Measurements from ENCODE around the gene ADGRG6.
"Not testable (repeated sequence)": the region's sequence is repeated elsewhere in the genome, so short reads cannot be mapped to it uniquely, and the experiment has no call there.

ADGRG6 gene

GRCh38 chr6:142446168-142446567, 144.4 kb downstream of the ADGRG6 start:
- POLR2A ChIA-PET = no interaction called here
- CTCF ChIA-PET = interaction anchor here (1.4 to 2.4 kb wide), 2 partner anchors 26 to 29 kb away, joined by 3 to 9 read pairs; no protein-coding TSS in a partner anchor
- DNase-seq (ENCODE audit: extremely low spot score) = no peak
- TF ChIP-seq, protein P1, sequence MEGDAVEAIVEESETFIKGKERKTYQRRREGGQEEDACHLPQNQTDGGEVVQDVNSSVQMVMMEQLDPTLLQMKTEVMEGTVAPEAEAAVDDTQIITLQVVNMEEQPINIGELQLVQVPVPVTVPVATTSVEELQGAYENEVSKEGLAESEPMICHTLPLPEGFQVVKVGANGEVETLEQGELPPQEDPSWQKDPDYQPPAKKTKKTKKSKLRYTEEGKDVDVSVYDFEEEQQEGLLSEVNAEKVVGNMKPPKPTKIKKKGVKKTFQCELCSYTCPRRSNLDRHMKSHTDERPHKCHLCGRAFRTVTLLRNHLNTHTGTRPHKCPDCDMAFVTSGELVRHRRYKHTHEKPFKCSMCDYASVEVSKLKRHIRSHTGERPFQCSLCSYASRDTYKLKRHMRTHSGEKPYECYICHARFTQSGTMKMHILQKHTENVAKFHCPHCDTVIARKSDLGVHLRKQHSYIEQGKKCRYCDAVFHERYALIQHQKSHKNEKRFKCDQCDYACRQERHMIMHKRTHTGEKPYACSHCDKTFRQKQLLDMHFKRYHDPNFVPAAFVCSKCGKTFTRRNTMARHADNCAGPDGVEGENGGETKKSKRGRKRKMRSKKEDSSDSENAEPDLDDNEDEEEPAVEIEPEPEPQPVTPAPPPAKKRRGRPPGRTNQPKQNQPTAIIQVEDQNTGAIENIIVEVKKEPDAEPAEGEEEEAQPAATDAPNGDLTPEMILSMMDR (IDR thresholded peaks at IDR 0.05; ENCODE audit: control extremely low read depth, extremely low read depth, low read depth, missing control alignments) = no peak

GRCh38 chr6:142446576-142446975, 144.8 kb downstream of the ADGRG6 start:
- TF ChIP-seq, protein P1 (IDR thresholded peaks at IDR 0.05; ENCODE audit: control extremely low read depth, extremely low read depth, low read depth, missing control alignments) = no peak
- ChIA-PET POLR2A (no interaction called here), CTCF (interaction anchor here (0.8 to 1.4 kb wide), 2 partner anchors 10 to 26 kb away, joined by 3 read pairs; no protein-coding TSS in a partner anchor)
- no peak for DNase-seq (ENCODE audit: extremely low spot score)

DNA sequence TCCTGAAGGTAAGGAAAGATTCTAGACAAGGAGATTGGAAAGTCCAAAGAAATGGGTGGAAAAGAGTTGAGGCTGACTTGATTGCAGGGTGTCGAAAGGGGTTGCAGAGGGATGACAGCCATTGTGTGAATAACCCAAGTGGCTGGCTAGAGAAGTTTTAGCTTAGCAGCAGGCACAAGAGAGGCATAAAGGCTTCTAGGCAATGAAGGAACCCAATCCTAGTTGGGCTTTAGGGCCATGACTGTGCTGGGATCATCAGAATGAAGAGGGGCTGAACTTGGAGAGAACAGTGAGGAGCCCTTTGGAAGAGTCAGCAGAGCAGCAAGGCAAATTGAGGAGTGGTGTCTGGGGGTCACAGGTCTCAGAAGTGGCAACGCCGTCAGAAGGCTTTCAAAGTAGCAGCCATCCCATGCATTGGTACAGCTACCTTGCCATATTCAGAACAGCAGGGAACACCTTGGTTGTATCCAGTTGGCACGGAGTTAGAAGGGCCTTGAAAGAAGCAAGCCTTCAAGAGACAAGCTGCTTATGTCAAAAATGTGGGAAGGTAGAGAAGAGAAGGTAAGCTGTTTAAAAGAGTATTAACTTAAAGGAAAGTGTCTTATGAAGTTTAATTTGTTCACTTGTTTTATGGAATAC, 146.4 kb downstream of the ADGRG6 start:
- no peak for DNase-seq (ENCODE audit: extremely low spot score)
- TF ChIP-seq, protein P1 (IDR thresholded peaks at IDR 0.05; ENCODE audit: control extremely low read depth, extremely low read depth, low read depth, missing control alignments) = no peak
- ChIA-PET CTCF (no interaction called here), POLR2A (no interaction called here)

DNA sequence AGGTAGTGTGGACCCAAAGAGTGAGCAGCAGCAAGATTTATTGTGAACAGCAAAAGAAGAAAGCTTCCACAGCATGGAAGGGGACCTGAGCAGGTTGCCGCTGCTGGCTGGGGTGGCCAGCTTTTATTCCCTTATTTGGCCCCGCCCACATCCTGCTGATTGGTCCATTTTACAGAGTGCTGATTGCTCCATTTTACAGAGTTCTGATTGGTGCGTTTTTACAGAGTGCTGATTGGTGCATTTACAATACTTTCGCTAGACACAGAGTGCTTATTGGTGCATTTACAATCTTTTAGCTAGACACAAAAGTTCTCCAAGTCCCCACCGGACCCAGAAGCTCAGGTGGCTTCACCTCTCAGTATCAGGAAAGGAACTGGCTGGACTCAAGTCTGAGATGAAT, 149.0 kb downstream of the ADGRG6 start:
- DNase-seq (ENCODE audit: extremely low spot score); POLR2A ChIA-PET: not testable (repeated sequence)
- CTCF ChIA-PET = interaction anchor here (2.0 kb wide), 1 partner anchor 23 kb away, joined by 8 read pairs; no protein-coding TSS in a partner anchor

- ChIA-PET POLR2A (no interaction called here), CTCF (no interaction called here)
- DNase-seq (ENCODE audit: extremely low spot score) = no peak
- TF ChIP-seq, protein P1 (IDR thresholded peaks at IDR 0.05; ENCODE audit: control extremely low read depth, extremely low read depth, low read depth, missing control alignments) = no peak
Measured at GRCh38 chr6:142452993-142453392, 151.2 kb downstream of the ADGRG6 start.

GRCh38 chr6:142454196-142454595, 152.4 kb downstream of the ADGRG6 start:
- CTCF ChIA-PET, POLR2A ChIA-PET: not testable (repeated sequence)

GRCh38 chr6:142454848-142455247, 153.0 kb downstream of the ADGRG6 start:
- DNase-seq (ENCODE audit: extremely low spot score); CTCF ChIA-PET; POLR2A ChIA-PET: not testable (repeated sequence)

More at GRCh38 chr6:142454196-142454595, 152.4 kb downstream of the ADGRG6 start:
- not testable (repeated sequence) for DNase-seq (ENCODE audit: extremely low spot score)

- TF ChIP-seq, protein P1 (IDR thresholded peaks at IDR 0.05; ENCODE audit: control extremely low read depth, extremely low read depth, low read depth, missing control alignments) = no peak
- CTCF ChIA-PET = interaction anchor here (1.1 kb wide), 1 partner anchor 17 kb away, joined by 3 read pairs; no protein-coding TSS in a partner anchor
- POLR2A ChIA-PET = no interaction called here
- DNase-seq (ENCODE audit: extremely low spot score) = no peak
Measured at GRCh38 chr6:142455957-142456589, 154.3 kb downstream of the ADGRG6 start.

Data from GM10248 (cell line).